ENCODE data around the gene NCAPG2. TPM values are rescaled to one million over a fixed set of nuclear protein-coding genes. Genes with fewer than 3 reads are reported as not detected.
"Not testable (repeated sequence)": the region's sequence is repeated elsewhere in the genome, so short reads cannot be mapped to it uniquely, and the experiment has no call there.

NCAPG2 gene
- total RNA-seq, 1 experiment from 2014 or later = 27.5 TPM

DNA sequence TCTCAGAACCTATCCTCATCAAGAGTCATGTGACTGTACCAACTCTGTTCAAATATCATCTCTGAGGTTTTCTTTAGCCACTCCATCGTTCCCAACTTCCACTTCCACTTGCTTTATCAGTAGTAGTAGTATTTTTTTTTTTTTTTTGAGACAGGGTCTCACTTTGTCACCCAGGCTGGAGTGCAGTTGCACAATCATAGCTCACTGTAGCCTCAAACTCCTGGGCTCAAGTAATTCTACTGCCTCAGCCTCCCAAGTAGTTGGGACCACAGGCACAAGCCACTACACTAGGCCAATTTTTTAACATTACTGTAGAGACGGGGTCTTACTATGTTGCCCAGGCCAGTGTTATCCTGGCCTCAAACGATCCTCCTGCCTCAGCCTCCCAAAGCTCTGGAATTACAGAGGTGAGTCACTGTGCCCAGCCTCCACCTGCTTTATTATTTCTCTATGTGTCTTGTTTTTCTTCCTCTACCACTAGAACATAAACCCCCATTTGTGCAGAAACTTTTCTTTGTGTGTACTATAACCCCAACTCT, 5.9 kb downstream of the NCAPG2 start:
- in situ Hi-C loops (cut with HindIII; ENCODE audit: low pct_unique_long_range_greater_than_20kb, low sequenced_read_pairs) = no loop called here
- DNase-seq (ENCODE audit: low read depth, low spot score) = no peak

DNA sequence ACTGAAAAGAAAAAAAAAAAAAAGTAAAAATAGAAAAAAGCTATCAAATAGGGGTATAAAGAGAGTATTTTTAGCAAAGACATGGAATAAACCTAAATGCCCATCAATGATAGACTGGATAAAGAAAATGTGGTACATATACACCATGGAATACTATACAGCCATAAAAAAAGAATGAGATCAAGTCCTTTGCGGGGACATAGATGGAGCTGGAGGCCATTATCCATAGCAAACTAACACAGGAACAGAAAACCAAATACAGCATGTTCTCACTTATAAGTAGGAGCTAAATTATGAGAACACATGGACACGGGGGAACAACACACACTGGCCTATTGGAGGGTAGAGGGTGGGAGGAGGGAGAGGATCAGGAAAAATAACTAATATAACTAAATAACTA, 7.0 kb downstream of the NCAPG2 start:
- DNase-seq (ENCODE audit: low read depth, low spot score); in situ Hi-C loops (cut with HindIII; ENCODE audit: low pct_unique_long_range_greater_than_20kb, low sequenced_read_pairs): not testable (repeated sequence)

DNA sequence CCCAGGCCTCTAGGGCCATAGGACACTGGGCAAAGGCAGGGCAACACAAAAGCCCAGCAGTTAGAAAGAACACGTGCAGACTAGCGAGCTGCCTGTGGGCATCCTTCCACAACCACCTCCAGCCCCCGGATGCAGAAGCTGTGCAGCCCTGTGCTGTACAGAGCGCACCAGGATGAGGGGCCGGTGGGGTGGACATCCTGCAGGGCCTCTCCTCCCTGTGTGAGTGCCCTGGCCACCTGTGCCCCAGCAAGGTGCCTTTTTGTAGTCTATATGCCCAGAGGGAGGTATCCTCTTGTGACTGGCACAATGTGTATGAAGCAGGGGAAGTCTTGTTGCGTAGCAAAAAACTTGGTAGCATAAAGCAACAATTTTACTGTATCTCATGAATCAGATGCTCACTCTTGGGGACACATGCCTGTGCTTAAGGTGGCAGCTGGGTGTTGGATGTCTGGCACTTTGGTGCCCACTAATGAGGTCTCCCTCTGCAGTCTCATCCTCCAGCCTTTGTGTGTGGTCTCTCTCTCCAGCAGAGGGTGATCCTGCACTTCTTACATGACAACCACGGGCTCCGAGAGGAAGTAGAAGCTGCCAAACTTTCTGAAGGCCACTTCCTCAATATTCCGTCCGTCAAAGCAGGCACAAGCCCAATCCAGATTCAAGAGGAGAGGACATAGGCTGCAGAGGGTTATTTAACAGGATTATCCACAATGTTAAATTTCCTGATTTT, 8.7 kb downstream of the NCAPG2 start:
- DNase-seq (ENCODE audit: low read depth, low spot score) = peak; percentile 94
- in situ Hi-C loops (cut with HindIII; ENCODE audit: low pct_unique_long_range_greater_than_20kb, low sequenced_read_pairs) = no loop called here

DNA sequence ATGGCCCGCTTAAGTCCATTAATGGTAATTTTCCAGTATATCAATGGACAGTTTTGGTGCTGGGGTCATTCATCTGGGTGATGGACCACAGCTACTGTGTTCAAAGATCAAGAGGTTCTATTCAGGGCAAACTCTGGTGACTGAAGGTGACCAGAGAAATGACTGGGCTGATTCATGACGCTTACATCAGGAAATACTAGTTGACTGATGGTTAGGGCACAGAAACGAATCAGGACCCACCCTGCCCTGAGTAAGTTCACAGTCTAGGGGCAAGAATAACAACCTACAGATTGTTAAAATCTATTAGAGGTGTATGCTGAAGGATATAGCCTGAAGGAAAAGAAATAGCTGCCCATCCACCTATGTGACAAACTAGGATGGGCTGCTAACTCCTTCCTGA, 9.5 kb downstream of the NCAPG2 start:
- DNase-seq (ENCODE audit: low read depth, low spot score) = no peak
- in situ Hi-C loops (cut with HindIII; ENCODE audit: low pct_unique_long_range_greater_than_20kb, low sequenced_read_pairs) = no loop called here

DNA sequence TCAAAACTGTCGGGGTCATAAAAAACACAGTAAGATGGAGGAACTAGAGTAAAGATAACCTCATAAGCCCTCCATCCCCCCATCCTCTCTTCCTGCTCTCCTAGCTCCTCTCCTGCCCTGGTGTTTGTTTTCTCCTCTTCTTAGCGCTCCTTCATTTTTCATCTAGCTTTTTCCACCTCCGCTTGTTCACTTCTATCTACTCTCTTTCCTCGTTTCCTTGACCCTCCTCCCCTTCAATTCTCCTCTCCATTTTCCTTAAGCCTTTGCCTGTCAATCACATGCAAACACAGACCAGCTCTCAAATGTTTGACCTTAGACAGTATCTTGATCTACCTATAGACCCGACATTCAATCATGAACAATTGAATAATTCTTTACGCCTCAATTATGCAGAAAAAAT, 10.0 kb downstream of the NCAPG2 start:
- DNase-seq (ENCODE audit: low read depth, low spot score) = no peak
- in situ Hi-C loops (cut with HindIII; ENCODE audit: low pct_unique_long_range_greater_than_20kb, low sequenced_read_pairs) = no loop called here

DNA sequence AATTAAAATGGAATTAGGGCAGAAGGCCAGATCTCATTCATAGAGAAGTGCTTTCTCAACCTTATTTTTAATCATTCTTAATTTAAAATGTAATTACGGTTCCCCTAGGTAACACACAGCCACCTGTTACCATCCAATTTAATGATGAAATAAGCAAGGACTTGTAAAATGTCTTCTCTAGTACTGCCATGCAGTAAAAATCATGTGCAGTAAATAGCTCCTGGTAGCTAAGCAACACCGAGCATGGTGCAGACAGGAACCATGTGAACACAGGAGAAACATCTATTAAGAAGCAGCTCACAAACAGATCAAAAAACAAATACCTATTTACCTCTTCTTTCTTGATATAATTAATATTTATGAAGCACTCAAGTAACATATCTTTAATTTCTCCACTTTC, 15.1 kb downstream of the NCAPG2 start:
- DNase-seq (ENCODE audit: low read depth, low spot score) = no peak
- in situ Hi-C loops (cut with HindIII; ENCODE audit: low pct_unique_long_range_greater_than_20kb, low sequenced_read_pairs) = no loop called here

DNA sequence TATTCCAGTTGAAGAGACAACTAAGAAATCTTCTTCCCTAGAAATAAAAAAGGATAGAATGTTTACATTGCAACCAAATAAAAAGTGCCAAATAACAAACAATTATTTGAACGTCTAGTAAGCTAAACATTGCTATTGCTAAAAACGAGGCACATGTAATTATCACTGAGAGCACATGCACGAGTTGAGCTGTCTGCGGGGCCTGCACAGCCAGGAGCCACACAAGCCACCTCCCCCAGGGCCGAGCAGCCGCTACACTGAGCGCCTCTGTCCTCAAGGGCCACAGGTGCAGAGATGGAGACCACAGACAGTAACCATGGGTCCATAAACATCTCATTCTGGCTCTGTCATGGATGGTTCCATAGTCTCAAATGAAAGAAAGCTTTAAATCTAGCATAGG, 17.2 kb downstream of the NCAPG2 start:
- in situ Hi-C loops (cut with HindIII; ENCODE audit: low pct_unique_long_range_greater_than_20kb, low sequenced_read_pairs) = no loop called here
- no peak for DNase-seq (ENCODE audit: low read depth, low spot score)

DNA sequence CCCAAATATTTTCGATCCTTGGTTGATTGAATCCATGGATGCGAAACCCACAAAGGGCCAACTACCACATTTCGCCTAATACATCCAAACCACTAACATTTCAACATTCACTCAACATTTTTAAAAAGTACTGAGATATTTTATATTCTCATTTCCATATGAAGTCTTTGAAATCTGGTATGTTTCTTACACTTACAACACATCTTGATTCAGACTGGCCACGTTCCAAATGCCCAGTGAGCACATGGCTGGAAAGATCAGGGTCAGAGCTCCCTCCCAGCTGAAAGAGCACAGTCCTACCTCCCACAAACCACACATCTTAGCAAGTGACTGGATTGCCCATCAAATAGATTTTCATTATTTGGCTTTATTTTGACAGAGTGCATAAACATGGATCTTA, 18.9 kb downstream of the NCAPG2 start:
- DNase-seq (ENCODE audit: low read depth, low spot score) = no peak
- in situ Hi-C loops (cut with HindIII; ENCODE audit: low pct_unique_long_range_greater_than_20kb, low sequenced_read_pairs) = no loop called here

DNA sequence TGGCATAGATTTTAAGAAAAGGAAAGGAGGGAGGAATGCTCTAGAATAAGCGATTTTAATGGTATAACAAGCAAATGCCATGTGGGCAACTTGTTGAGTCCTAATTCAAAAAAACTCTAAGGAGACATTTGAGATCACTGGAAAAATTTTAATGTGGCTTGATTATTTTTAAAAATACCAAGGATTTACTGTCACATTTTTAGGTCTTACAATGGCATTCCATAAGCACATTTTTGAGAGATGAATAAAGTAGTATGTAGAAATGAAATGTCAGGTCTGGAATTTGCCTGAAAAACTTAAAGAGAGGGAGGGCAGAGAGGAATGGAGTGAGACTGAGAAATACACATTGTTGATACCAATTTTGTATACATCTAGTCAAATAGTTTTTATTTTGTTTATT, 20.3 kb downstream of the NCAPG2 start:
- in situ Hi-C loops (cut with HindIII; ENCODE audit: low pct_unique_long_range_greater_than_20kb, low sequenced_read_pairs) = no loop called here
- no peak for DNase-seq (ENCODE audit: low read depth, low spot score)

DNA sequence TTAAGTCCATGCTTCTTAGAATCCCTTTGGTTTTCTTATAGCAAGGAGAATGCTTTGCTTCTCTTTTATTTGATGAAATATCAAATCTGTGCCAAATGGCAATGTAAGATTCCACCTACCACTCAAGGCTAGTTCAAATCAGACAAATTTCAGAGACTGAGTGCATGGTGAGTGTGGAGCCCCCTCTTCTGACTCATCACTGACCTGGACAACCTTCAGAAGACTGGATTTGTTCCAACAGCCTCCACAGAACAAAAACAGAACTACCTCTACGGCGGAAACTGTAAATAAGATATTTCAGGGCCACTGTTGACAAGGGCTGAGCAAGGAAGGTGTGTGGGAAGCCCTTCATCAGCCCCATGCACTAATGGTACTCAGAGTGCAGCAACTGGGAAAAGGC, 21.1 kb downstream of the NCAPG2 start:
- in situ Hi-C loops (cut with HindIII; ENCODE audit: low pct_unique_long_range_greater_than_20kb, low sequenced_read_pairs) = no loop called here
- DNase-seq (ENCODE audit: low read depth, low spot score) = no peak

DNA sequence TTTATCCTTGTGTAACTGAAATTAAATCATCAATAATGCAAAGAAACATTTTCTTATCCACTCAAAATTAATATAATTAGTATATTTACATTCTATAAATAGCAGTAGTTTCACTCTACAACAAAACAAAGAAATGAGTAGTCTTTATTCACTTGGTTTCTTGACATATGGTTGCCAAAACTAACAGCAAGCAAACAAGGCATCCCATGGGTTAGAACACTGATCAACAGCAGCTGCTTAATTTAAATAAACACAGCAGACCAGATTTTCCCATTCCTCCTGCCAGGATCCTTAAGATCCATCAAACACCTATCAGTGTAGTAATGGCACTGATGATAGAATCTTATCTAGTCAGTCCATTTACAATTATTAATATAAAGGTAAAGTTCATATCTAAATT, 22.1 kb downstream of the NCAPG2 start:
- in situ Hi-C loops (cut with HindIII; ENCODE audit: low pct_unique_long_range_greater_than_20kb, low sequenced_read_pairs) = no loop called here
- DNase-seq (ENCODE audit: low read depth, low spot score) = no peak

DNA sequence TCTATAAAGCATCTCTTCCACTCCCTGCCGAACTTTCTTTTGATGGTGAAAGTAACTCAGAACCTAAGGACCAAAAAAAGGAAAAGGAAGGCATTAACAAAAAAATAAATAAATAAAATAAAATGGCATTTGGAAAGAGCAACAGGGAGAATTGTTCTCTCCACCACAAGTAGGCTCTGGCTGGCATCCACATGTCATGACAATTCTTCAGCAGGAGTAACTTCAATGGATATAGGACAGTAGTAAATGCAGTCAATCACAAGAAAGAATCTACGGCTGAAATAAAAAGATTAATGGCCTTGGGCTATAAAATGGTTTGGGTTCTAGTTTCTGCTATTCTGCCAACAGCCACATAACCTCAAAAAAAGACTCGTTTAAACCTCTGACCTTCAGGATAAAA, 23.9 kb downstream of the NCAPG2 start:
- no peak for DNase-seq (ENCODE audit: low read depth, low spot score)
- in situ Hi-C loops (cut with HindIII; ENCODE audit: low pct_unique_long_range_greater_than_20kb, low sequenced_read_pairs) = no loop called here

DNA sequence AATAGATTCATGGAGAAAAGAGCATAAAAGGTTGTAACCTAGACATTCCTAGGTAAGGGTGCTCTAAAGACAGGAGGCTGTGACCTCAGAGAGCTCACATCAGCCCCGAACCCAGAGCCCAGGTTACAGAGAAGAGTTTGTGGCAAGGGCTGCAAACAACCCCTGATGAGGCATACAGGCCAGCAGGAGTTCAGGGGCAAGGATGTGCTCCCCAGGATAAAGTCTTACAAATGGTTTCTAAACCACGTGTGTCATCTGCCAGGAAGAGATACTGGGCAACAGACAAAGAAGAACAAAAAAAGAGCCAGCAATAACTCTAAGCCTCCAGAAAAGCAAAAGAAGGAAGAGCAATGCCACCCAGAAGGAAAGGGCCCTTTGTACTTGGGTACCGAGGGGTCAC, 27.7 kb downstream of the NCAPG2 start:
- no peak for DNase-seq (ENCODE audit: low read depth, low spot score)
- in situ Hi-C loops (cut with HindIII; ENCODE audit: low pct_unique_long_range_greater_than_20kb, low sequenced_read_pairs) = no loop called here

DNA sequence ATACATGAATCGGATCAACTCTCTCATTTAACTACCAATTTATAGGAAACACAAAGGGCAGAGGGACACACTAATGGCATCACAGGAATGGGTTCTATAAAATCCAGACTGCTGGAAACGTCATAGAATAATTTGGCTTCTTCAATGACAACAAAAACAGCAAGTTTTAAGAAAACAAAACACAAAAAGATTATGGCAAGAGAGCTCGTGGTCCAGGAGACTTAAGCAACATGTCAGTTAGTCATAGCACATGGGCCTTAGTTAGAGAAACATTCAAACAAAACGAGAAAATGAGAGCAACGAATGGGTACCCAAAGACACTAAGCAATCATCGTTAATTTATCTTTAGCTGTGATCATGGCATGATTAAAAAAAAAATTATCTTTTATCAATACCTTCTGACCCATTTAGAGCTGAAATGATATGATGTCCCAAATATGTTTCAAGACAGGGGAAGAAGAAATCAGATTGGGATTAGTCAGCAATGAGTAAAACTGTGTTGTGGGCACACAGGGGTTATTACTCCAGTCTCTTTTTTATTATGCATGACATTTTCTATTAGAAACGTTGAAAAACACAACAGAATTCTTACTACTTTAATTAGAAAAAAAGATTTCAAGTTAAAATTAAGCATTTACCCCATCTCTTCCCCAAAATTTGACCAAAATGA, 28.3 kb downstream of the NCAPG2 start:
- in situ Hi-C loops (cut with HindIII; ENCODE audit: low pct_unique_long_range_greater_than_20kb, low sequenced_read_pairs) = no loop called here
- DNase-seq (ENCODE audit: low read depth, low spot score) = no peak

DNA sequence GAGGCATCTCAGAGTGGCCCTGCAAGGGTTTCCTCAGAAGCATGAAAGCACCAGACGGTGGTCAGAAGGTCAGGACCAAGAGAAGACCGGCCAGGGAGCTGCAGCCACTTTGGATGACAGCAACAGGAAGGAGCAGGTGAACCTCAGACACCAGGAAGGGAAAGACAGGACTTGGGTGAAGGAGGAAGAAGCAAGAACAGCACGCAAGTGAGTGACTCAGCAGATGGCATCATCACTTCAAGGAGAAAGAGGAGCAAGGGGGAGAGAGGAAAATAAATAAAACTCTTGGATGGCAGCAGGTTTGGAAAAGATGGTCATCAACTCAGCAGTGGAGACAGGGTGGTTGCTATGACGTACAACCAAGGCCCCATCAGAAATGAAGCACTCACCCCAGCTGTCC, 31.6 kb downstream of the NCAPG2 start:
- in situ Hi-C loops (cut with HindIII; ENCODE audit: low pct_unique_long_range_greater_than_20kb, low sequenced_read_pairs) = no loop called here
- no peak for DNase-seq (ENCODE audit: low read depth, low spot score)

DNA sequence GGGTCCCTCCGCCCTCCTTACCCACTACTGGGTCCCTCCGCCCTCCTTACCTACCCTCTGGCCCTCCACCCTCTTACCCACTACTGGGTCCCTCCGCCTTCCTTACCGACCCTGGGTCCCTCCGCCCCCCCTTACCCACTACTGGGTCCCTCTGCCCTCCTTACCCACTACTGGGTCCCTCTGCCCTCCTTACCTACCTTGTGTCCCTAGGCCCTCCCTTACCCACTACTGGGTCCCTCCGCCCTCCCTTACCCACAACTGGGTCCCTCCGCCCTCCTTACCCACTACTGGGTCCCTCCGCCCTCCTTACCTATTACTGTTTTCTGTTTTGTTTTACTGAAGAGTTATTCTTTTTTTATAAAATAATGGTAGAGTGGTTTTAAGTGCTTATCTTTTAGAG, 36.5 kb downstream of the NCAPG2 start:
- DNase-seq (ENCODE audit: low read depth, low spot score); in situ Hi-C loops (cut with HindIII; ENCODE audit: low pct_unique_long_range_greater_than_20kb, low sequenced_read_pairs): not testable (repeated sequence)

DNA sequence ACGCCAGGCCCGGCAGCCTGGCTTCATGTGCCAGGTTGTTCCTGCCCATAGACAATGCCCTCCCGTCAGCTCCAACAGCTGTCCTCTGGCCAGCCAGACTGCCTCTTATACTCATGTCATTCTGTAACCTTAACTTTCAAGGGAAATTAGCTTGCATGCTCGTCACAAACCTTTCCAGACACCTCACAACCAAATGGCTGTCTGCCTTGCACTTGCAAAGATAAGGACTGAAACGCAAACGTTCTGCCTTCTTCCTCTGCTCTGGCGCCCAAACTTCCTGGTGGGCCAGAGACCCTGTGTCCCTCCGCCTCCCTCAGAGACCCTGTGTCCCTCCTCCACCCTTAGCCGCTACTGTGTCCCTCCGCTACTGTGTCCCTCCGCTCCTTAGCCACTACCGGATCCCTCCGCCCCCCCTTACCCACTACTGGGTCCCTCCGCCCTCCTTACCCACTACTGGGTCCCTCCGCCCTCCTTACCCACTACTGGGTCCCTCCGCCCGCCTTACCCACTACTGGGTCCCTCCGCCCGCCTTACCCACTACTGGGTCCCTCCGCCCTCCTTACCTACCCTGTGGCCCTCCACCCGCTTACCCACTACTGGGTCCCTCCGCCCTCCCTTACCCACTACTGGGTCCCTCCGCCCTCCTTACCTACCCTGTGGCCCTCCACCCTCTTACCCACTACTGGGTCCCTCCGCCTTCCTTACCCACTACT, 37.5 kb downstream of the NCAPG2 start:
- in situ Hi-C loops (cut with HindIII; ENCODE audit: low pct_unique_long_range_greater_than_20kb, low sequenced_read_pairs); DNase-seq (ENCODE audit: low read depth, low spot score): not testable (repeated sequence)

DNA sequence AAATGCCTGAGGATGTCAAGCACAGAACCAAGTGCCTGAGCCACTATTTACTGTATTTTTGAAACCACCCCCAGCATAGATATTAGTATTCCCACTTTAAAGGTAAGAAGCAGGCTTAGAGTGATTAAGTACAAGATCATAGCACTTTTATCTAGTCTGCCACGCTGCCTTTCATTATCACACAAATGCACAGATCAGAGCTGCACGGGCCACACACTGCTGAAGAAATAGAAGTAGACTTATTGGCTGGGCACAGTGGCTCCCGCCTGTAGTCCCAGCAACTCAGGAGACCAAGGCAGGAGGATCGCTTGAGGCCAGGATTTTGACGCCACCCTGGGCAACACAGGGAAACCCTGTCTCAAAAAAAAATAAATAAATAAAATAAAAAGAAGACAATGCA, 38.2 kb downstream of the NCAPG2 start:
- no peak for DNase-seq (ENCODE audit: low read depth, low spot score)
- in situ Hi-C loops (cut with HindIII; ENCODE audit: low pct_unique_long_range_greater_than_20kb, low sequenced_read_pairs) = no loop called here

DNA sequence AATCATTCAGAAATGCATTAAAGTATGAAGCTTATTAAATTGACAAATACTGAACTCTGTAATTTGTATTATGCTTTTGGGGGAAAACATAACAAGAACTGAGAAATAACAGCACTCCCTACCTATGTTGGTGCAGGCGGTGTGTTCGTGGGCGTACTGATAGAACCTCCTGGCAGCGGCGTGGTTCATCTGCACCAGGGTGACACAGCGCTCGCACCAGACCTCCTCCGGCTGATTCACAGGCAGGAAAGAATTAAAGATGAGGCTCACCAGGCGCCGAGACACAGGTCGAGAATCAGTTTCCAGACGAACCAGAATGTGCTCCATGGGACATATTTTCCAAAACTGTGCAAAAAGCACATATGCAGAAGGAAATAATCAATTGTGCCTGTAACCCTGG, 40.2 kb downstream of the NCAPG2 start:
- DNase-seq (ENCODE audit: low read depth, low spot score) = no peak
- in situ Hi-C loops (cut with HindIII; ENCODE audit: low pct_unique_long_range_greater_than_20kb, low sequenced_read_pairs) = no loop called here

All from SK-MEL-5 (cell line).